ENCODE measurements around the gene DR1.
A peak's percentile ranks its signal among the peaks of the same experiment; 100 is the strongest.

Gene DR1

GRCh38 chr1:93338387-93339146 lies 7.1 kb upstream of the DR1 start:
- H3K4me3 ChIP-seq (ENCODE audit: control insufficient read depth in 1 of 7, extremely low read depth in 1 of 7, insufficient read depth in 4 of 7, low read depth in 2 of 7, low read length in 6 of 7) = no peak overlapping the region
- no peaks in the 10 kb centered on the region for H3K9me3 ChIP-seq (ENCODE audit: control extremely low read depth in 1 of 5, control insufficient read depth in 4 of 5, insufficient read depth in 2 of 5, low read depth in 1 of 5, low read length in 4 of 5)
- no peak for DNase-seq
- ChIA-PET CTCF (interaction anchor here (0.7 to 1.2 kb wide), 2 partner anchors 18 to 35 kb away, joined by 3 read pairs; no protein-coding TSS in a partner anchor), POLR2A (interaction anchor here (1.3 kb wide), 1 partner anchor 15 kb away, joined by 3 read pairs; no protein-coding TSS in a partner anchor)
- 100% methylated on average over 1 of the region's 5 CpGs for WGBS (ENCODE audit: insufficient coverage)
- H3K27me3 ChIP-seq (replicated peaks in 2 of 5; ENCODE audit: control insufficient read depth in 4 of 5, insufficient read depth in 5 of 5, low read length in 4 of 5) = no peaks in the 10 kb centered on the region
- H3K36me3 ChIP-seq (ENCODE audit: control insufficient read depth in 4 of 4, insufficient read depth in 4 of 4, low read length in 3 of 4) = peaks cover 2 to 11% (median 6%) of the 10 kb centered on the region in 4 experiments
- H3K27ac ChIP-seq (ENCODE audit: insufficient read depth in 1 of 2, low read depth in 1 of 2, low read length in 2 of 2, poor library complexity in 1 of 2, severe bottlenecking in 2 of 2) = no peak overlapping the region
- H3K4me1 ChIP-seq (ENCODE audit: control extremely low read depth in 1 of 4, control insufficient read depth in 4 of 4, insufficient read depth in 4 of 4, low read length in 3 of 4) = peaks cover 13 to 29% (median 19%) of the 10 kb centered on the region in 4 experiments

GRCh38 chr1:93339171-93339697 lies 6.5 kb upstream of the DR1 start:
- H3K36me3 ChIP-seq (ENCODE audit: control insufficient read depth in 4 of 4, insufficient read depth in 4 of 4, low read length in 3 of 4) = peaks cover 2 to 11% (median 6%) of the 10 kb centered on the region in 4 experiments
- H3K27me3 ChIP-seq (replicated peaks in 2 of 5; ENCODE audit: control insufficient read depth in 4 of 5, insufficient read depth in 5 of 5, low read length in 4 of 5) = no peaks in the 10 kb centered on the region
- DNase-seq = no peak
- ChIA-PET CTCF (interaction anchor here (0.7 to 1.2 kb wide), 2 partner anchors 19 to 35 kb away, joined by 3 read pairs; no protein-coding TSS in a partner anchor), POLR2A (interaction anchor here (1.3 kb wide), 1 partner anchor 14 kb away, joined by 3 read pairs; no protein-coding TSS in a partner anchor)
- WGBS (ENCODE audit: insufficient coverage) = 100% methylated on average over 1 of the region's 3 CpGs
- no peaks in the 10 kb centered on the region for H3K9me3 ChIP-seq (ENCODE audit: control extremely low read depth in 1 of 5, control insufficient read depth in 4 of 5, insufficient read depth in 2 of 5, low read depth in 1 of 5, low read length in 4 of 5)
- H3K27ac ChIP-seq (ENCODE audit: insufficient read depth in 1 of 2, low read depth in 1 of 2, low read length in 2 of 2, poor library complexity in 1 of 2, severe bottlenecking in 2 of 2) = no peak overlapping the region
- H3K4me1 ChIP-seq (ENCODE audit: control extremely low read depth in 1 of 4, control insufficient read depth in 4 of 4, insufficient read depth in 4 of 4, low read length in 3 of 4) = peaks cover 13 to 30% (median 19%) of the 10 kb centered on the region in 4 experiments
- H3K4me3 ChIP-seq (ENCODE audit: control insufficient read depth in 1 of 7, extremely low read depth in 1 of 7, insufficient read depth in 4 of 7, low read depth in 2 of 7, low read length in 6 of 7) = no peak overlapping the region

DNA sequence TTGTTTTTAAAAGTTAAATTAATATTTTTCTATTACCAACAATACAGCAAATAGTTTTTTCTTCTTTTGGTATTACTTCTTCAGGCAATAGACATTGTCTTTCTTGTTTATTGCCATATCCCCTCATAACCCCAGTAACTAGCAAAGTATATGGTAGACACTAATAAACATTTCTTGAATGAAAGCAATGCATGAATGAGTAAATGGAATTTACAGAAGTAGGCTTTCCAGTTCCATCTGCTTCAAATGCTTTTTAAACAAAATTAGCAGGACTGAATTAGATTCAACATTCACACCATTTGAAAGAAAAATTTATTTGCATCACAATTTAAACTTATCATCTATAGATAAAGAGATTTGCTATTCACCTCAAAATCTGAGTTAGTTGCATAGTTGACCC lies 5.6 kb upstream of the DR1 start:
- POLR2A ChIA-PET = interaction anchor here (0.6 kb wide), 1 partner anchor 9 kb away, joined by 3 read pairs; no protein-coding TSS in a partner anchor
- CTCF ChIA-PET = interaction anchor here (0.6 to 1.0 kb wide), 2 partner anchors 21 to 103 kb away, joined by 3 read pairs; no protein-coding TSS in a partner anchor

GRCh38 chr1:93344484-93344883 lies 1.2 kb upstream of the DR1 start:
- Histone ChIP-seq H3K4me1 (ENCODE audit: control extremely low read depth in 1 of 4, control insufficient read depth in 4 of 4, insufficient read depth in 4 of 4, low read length in 3 of 4) (peaks cover 19 to 36% (median 24%) of the 10 kb centered on the region in 4 experiments), H3K9me3 (ENCODE audit: control extremely low read depth in 1 of 5, control insufficient read depth in 4 of 5, insufficient read depth in 2 of 5, low read depth in 1 of 5, low read length in 4 of 5) (no peaks in the 10 kb centered on the region), H3K27me3 (replicated peaks in 2 of 5; ENCODE audit: control insufficient read depth in 4 of 5, insufficient read depth in 5 of 5, low read length in 4 of 5) (no peaks in the 10 kb centered on the region), H3K4me3 (ENCODE audit: control insufficient read depth in 1 of 7, extremely low read depth in 1 of 7, insufficient read depth in 4 of 7, low read depth in 2 of 7, low read length in 6 of 7) (no peak overlapping the region), H3K36me3 (ENCODE audit: control insufficient read depth in 4 of 4, insufficient read depth in 4 of 4, low read length in 3 of 4) (no peaks in the 10 kb centered on the region), H3K27ac (ENCODE audit: insufficient read depth in 1 of 2, low read depth in 1 of 2, low read length in 2 of 2, poor library complexity in 1 of 2, severe bottlenecking in 2 of 2) (no peak overlapping the region)
- ChIA-PET CTCF (interaction anchor here (1.5 to 1.6 kb wide), 3 partner anchors 10 to 40 kb away, joined by 3 to 7 read pairs (median 6); no protein-coding TSS in a partner anchor), POLR2A (interaction anchor here (1.2 to 2.2 kb wide), 2 partner anchors 8 to 265 kb away, joined by 5 to 7 read pairs; partner anchors contain the start of gene MTF2)
- 100% methylated on average over 2 of the region's 6 CpGs for WGBS (ENCODE audit: insufficient coverage)
- no peak for DNase-seq

More for the DNA sequence above, 5.6 kb upstream of the DR1 start:
- Histone ChIP-seq H3K27ac (ENCODE audit: insufficient read depth in 1 of 2, low read depth in 1 of 2, low read length in 2 of 2, poor library complexity in 1 of 2, severe bottlenecking in 2 of 2) (no peak overlapping the region), H3K27me3 (replicated peaks in 2 of 5; ENCODE audit: control insufficient read depth in 4 of 5, insufficient read depth in 5 of 5, low read length in 4 of 5) (no peaks in the 10 kb centered on the region), H3K4me3 (ENCODE audit: control insufficient read depth in 1 of 7, extremely low read depth in 1 of 7, insufficient read depth in 4 of 7, low read depth in 2 of 7, low read length in 6 of 7) (no peak overlapping the region), H3K36me3 (ENCODE audit: control insufficient read depth in 4 of 4, insufficient read depth in 4 of 4, low read length in 3 of 4) (peaks cover 2 to 11% (median 6%) of the 10 kb centered on the region in 4 experiments), H3K9me3 (ENCODE audit: control extremely low read depth in 1 of 5, control insufficient read depth in 4 of 5, insufficient read depth in 2 of 5, low read depth in 1 of 5, low read length in 4 of 5) (no peaks in the 10 kb centered on the region), H3K4me1 (ENCODE audit: control extremely low read depth in 1 of 4, control insufficient read depth in 4 of 4, insufficient read depth in 4 of 4, low read length in 3 of 4) (peaks cover 16 to 31% (median 23%) of the 10 kb centered on the region in 4 experiments)
- no peak for DNase-seq

DNA sequence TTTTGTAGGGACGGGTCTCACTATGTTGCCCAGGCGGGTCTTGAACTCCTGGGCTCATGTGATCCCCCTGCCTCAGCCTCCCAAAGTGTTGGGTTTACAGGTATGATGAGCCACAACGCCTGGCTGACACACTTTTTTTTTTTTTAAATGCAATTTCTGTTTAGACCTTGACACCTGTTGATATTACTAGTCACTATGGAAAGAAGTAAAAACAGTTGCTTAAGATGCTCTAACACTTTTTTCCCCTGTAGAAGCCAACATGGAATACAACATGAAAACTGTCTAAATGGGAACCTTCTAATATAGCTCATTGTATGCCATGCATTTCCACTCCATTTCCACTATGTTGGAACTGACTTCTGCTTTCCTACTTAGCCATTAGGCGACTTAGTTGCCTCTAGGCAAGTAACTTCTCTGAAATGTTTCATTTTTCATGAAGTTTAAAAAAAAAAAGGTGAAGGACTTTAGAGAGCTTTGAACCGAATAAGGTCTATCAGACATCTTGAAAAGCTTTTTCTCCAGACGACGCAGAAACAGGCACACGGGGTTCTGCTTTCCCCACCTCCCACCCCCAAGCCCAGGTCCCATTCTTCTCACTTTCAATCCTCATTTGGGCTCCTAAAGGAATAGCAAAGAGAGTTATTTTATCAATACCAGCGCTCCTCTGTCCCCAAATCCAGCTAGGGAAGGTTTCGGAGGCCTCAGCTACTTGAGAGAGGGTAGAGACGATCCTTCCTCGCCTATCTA lies 648 bp upstream of the DR1 start:
- WGBS (ENCODE audit: insufficient coverage) = 0% methylated on average over 9 of the region's 12 CpGs
- POLR2A ChIA-PET = interaction anchor here (0.8 to 2.2 kb wide), 3 partner anchors 8 to 266 kb away, joined by 5 to 7 read pairs (median 5); partner anchors contain the start of gene MTF2
- Histone ChIP-seq H3K36me3 (ENCODE audit: control insufficient read depth in 4 of 4, insufficient read depth in 4 of 4, low read length in 3 of 4) (peaks cover 0 to under 1% (median under 1%) of the 10 kb centered on the region in 4 experiments), H3K27ac (ENCODE audit: insufficient read depth in 1 of 2, low read depth in 1 of 2, low read length in 2 of 2, poor library complexity in 1 of 2, severe bottlenecking in 2 of 2) (peak overlapping the region; percentile 93 to 96), H3K4me3 (ENCODE audit: control insufficient read depth in 1 of 7, extremely low read depth in 1 of 7, insufficient read depth in 4 of 7, low read depth in 2 of 7, low read length in 6 of 7) (peak overlapping the region; percentile 81 to 100 (median 94)), H3K27me3 (replicated peaks in 2 of 5; ENCODE audit: control insufficient read depth in 4 of 5, insufficient read depth in 5 of 5, low read length in 4 of 5) (no peaks in the 10 kb centered on the region), H3K9me3 (ENCODE audit: control extremely low read depth in 1 of 5, control insufficient read depth in 4 of 5, insufficient read depth in 2 of 5, low read depth in 1 of 5, low read length in 4 of 5) (no peaks in the 10 kb centered on the region), H3K4me1 (ENCODE audit: control extremely low read depth in 1 of 4, control insufficient read depth in 4 of 4, insufficient read depth in 4 of 4, low read length in 3 of 4) (peaks cover 23 to 42% (median 29%) of the 10 kb centered on the region in 4 experiments)
- peak; percentile 47 to 79 (median 66) for DNase-seq
- CTCF ChIA-PET = interaction anchor here (0.7 to 1.6 kb wide), 7 partner anchors 9 to 538 kb away, joined by 3 to 7 read pairs (median 4); no protein-coding TSS in a partner anchor

DNA sequence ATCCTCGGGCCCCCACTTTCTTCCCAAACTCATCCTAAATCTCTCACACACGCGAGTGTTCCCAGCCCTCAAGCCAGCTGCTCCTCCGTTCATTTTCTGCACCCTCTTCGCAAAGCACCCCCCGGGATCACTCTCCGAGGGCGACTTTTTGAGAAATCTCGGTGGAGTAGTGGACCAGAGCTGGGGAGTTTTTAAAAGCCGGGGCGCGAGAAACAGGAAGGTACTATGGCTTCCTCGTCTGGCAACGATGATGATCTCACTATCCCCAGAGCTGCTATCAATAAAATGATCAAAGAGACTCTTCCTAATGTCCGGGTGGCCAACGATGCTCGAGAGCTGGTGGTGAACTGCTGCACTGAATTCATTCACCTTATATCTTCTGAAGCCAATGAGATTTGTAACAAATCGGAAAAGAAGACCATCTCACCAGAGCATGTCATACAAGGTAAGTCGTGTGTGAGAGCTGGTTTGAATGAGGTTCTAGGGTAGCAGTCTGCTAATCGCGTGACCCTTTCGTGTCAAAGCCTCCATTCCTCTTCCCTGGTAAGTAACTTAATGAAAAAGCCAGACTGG lies 800 bp downstream of the DR1 start:
- H3K9me3 ChIP-seq (ENCODE audit: control extremely low read depth in 1 of 5, control insufficient read depth in 4 of 5, insufficient read depth in 2 of 5, low read depth in 1 of 5, low read length in 4 of 5) = no peaks in the 10 kb centered on the region
- CTCF ChIA-PET = interaction anchor here (1.1 kb wide), 1 partner anchor 536 kb away, joined by 4 read pairs; no protein-coding TSS in a partner anchor
- no peaks in the 10 kb centered on the region for H3K27me3 ChIP-seq (replicated peaks in 2 of 5; ENCODE audit: control insufficient read depth in 4 of 5, insufficient read depth in 5 of 5, low read length in 4 of 5)
- peaks cover 0 to 5% (median 2%) of the 10 kb centered on the region in 4 experiments for H3K36me3 ChIP-seq (ENCODE audit: control insufficient read depth in 4 of 4, insufficient read depth in 4 of 4, low read length in 3 of 4)
- WGBS (ENCODE audit: insufficient coverage) = under 1% methylated on average over 22 of the region's 22 CpGs
- POLR2A ChIA-PET = interaction anchor here (0.6 to 2.2 kb wide), 3 partner anchors 10 to 1034 kb away, joined by 4 to 7 read pairs (median 4); no protein-coding TSS in a partner anchor
- peak overlapping the region; percentile 81 to 100 (median 94) for H3K4me3 ChIP-seq (ENCODE audit: control insufficient read depth in 1 of 7, extremely low read depth in 1 of 7, insufficient read depth in 4 of 7, low read depth in 2 of 7, low read length in 6 of 7)
- peak; percentile 14 to 53 (median 42) for DNase-seq
- H3K27ac ChIP-seq (ENCODE audit: insufficient read depth in 1 of 2, low read depth in 1 of 2, low read length in 2 of 2, poor library complexity in 1 of 2, severe bottlenecking in 2 of 2) = peak overlapping the region; percentile 93 to 96
- H3K4me1 ChIP-seq (ENCODE audit: control extremely low read depth in 1 of 4, control insufficient read depth in 4 of 4, insufficient read depth in 4 of 4, low read length in 3 of 4) = peaks cover 16 to 42% (median 22%) of the 10 kb centered on the region in 4 experiments
